ENCODE measurements around the gene POLD3.

DNA sequence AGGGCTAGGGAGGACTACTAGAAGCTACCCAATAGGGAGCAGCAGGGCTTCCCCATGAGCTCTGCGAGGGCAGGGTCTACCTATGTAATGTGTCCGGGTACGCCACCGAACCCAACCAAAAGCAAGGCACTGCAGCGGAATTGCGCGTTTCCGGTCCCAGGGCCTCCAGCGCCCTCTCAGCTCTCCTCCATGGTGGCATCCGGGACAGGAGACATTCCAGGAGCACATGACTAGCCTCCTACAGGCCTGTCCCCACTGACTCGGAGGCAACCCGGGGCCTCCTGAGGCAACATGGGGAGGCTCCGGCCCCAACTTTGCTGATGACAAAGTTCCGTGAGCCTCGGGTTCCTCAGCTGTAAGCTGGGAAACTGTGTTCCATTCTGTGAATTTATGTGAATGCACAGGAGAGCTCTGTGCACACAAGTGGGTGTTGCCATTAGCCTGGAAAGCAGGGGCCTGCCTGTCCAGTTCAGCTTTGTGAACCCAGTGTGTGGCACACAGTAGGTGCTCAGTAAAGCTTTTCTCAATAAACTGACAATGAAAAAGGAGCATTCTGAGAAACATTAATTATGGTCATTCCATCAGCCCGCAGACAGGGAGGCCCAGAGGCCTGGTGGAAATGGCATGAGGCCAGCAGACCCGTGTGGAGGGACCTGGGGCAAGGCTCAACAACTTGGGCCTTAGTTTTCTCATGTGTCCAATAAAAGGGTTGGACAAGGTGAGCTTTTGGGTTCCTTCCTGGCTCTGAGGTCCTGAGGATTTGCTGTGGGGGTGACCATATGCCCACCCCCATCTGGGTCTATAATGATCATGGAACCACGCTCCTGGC, 88.5 kb downstream of the POLD3 start:
- TF ChIP-seq, protein P1, sequence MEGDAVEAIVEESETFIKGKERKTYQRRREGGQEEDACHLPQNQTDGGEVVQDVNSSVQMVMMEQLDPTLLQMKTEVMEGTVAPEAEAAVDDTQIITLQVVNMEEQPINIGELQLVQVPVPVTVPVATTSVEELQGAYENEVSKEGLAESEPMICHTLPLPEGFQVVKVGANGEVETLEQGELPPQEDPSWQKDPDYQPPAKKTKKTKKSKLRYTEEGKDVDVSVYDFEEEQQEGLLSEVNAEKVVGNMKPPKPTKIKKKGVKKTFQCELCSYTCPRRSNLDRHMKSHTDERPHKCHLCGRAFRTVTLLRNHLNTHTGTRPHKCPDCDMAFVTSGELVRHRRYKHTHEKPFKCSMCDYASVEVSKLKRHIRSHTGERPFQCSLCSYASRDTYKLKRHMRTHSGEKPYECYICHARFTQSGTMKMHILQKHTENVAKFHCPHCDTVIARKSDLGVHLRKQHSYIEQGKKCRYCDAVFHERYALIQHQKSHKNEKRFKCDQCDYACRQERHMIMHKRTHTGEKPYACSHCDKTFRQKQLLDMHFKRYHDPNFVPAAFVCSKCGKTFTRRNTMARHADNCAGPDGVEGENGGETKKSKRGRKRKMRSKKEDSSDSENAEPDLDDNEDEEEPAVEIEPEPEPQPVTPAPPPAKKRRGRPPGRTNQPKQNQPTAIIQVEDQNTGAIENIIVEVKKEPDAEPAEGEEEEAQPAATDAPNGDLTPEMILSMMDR (IDR thresholded peaks at IDR 0.05; ENCODE audit: control extremely low read depth in 1 of 3, insufficient read depth in 1 of 3, low read depth in 1 of 3, low read length in 3 of 3): no peak
- TF ChIP-seq RAD21 (IDR thresholded peaks at IDR 0.05 in 1 of 2, conservative IDR thresholded peaks at IDR 0.05 in 1 of 2; ENCODE audit: low read depth in 2 of 2, low read length in 2 of 2): no peak
- no peak for TF ChIP-seq EZH2 (IDR thresholded peaks at IDR 0.05; ENCODE audit: low read depth, low read length, severe bottlenecking)
- no peak for TF ChIP-seq SIN3A (conservative IDR thresholded peaks at IDR 0.05 in 1 of 2, IDR thresholded peaks at IDR 0.05 in 1 of 2; ENCODE audit: low read depth in 1 of 2, low read length in 2 of 2)
